CD14-positive monocyte (primary cell): ENCODE data around the gene HSD3B7. TPM values are rescaled to one million over a fixed set of nuclear protein-coding genes. Genes with fewer than 3 reads are reported as not detected.

Experiments
- DNase-seq, 3 donors: peaks; one replicate each; pipeline ENCODE4 v3.0.0-alpha.2; 2011 to 2022
- H2AFZ ChIP-seq: 2 replicates; pipeline ENCODE4 v1.6.0; 2012; ENCODE audit warnings: mild to moderate bottlenecking, low read depth, low read length, inconsistent platforms; ENCODE audit not compliant: insufficient read depth, poor library complexity, severe bottlenecking
- H3K27ac ChIP-seq, 2 donors: 1 replicate in 1 of 2; 2 replicates in 1 of 2; pipeline ENCODE4 v1.5.1; 2012 to 2013; ENCODE audit warnings: low read length in 2 of 2, control low read depth in 1 of 2, inconsistent platforms in 1 of 2, low read depth in 1 of 2, mild to moderate bottlenecking in 1 of 2
- H3K27me3 ChIP-seq, 2 donors: one replicate each; pipeline versions ENCODE4 v1.6.0 to v1.6.1; 2011 to 2013; ENCODE audit warnings: low read length in 2 of 2; ENCODE audit not compliant: control insufficient read depth in 2 of 2, insufficient read depth in 2 of 2
- H3K36me3 ChIP-seq, 2 donors: replicated peaks in 1 of 2; 1 replicate in 1 of 2; 2 replicates in 1 of 2; pipeline versions ENCODE4 v1.5.1 to v1.6.1; 2012 to 2013; ENCODE audit warnings: low read length in 2 of 2, control low read depth in 1 of 2, inconsistent platforms in 1 of 2, mild to moderate bottlenecking in 1 of 2; ENCODE audit not compliant: insufficient read depth in 2 of 2, control insufficient read depth in 1 of 2
- H3K4me1 ChIP-seq, 2 donors: 1 replicate in 1 of 2; 2 replicates in 1 of 2; pipeline versions ENCODE4 v1.5.1 to v1.6.1; 2012 to 2013; ENCODE audit warnings: low read length in 2 of 2, control low read depth in 1 of 2, inconsistent platforms in 1 of 2, mild to moderate bottlenecking in 1 of 2, moderate library complexity in 1 of 2; ENCODE audit not compliant: insufficient read depth in 2 of 2, control insufficient read depth in 1 of 2
- H3K4me2 ChIP-seq: replicated peaks from 2 replicates; pipeline ENCODE3; 2012; ENCODE audit warnings: low read length, moderate library complexity, mild to moderate bottlenecking; ENCODE audit not compliant: poor library complexity, severe bottlenecking; ENCODE audit errors: extremely low read depth
- H3K4me3 ChIP-seq, 3 experiments: fragments of 200-600 bp in 1 of 3; sonication (generic) in 1 of 3; replicated peaks in 1 of 3; 1 replicate in 2 of 3; 2 replicates in 1 of 3; pipeline ENCODE4 v1.5.1; 2011 to 2013; ENCODE audit warnings: low read length in 3 of 3, mild to moderate bottlenecking in 3 of 3, control low read depth in 2 of 3, low read depth in 2 of 3, inconsistent platforms in 1 of 3, moderate library complexity in 1 of 3
- H3K79me2 ChIP-seq: 2 replicates; pipeline ENCODE4 v1.6.0; 2012; ENCODE audit warnings: mild to moderate bottlenecking, control low read depth, inconsistent platforms, low read length, moderate library complexity; ENCODE audit not compliant: insufficient read depth
- H3K9ac ChIP-seq: 2 replicates; pipeline ENCODE4 v1.6.0; 2017; ENCODE audit warnings: low read length, mild to moderate bottlenecking; ENCODE audit not compliant: insufficient read depth, poor library complexity, severe bottlenecking
- H3K9me3 ChIP-seq, 2 donors: replicated peaks in 1 of 2; 1 replicate in 1 of 2; 2 replicates in 1 of 2; pipeline versions ENCODE4 v1.5.1 to v1.6.1; 2012 to 2013; ENCODE audit warnings: low read length in 2 of 2, control low read depth in 1 of 2; ENCODE audit not compliant: control insufficient read depth in 1 of 2, insufficient read depth in 1 of 2
- H4K20me1 ChIP-seq: 2 replicates; pipeline ENCODE4 v1.6.0; 2012; ENCODE audit warnings: mild to moderate bottlenecking, low read length, control low read depth, moderate library complexity; ENCODE audit not compliant: insufficient read depth
- H3K27ac Mint-ChIP-seq, 7 donors: one replicate each; pipeline ENCODE4 v1.8.0; 2020; ENCODE audit warnings: mild to moderate bottlenecking in 7 of 7, mixed read lengths in 7 of 7, moderate library complexity in 6 of 7, inconsistent platforms in 2 of 7
- H3K27me3 Mint-ChIP-seq, 3 donors: one replicate each; pipeline ENCODE4 v1.8.0; 2021 to 2022; ENCODE audit warnings: low read depth in 3 of 3, mild to moderate bottlenecking in 3 of 3, mixed read lengths in 3 of 3, moderate library complexity in 3 of 3, inconsistent platforms in 1 of 3
- H3K36me3 Mint-ChIP-seq, 2 donors: one replicate each; pipeline ENCODE4 v1.8.0; 2020; ENCODE audit warnings: mixed read lengths in 2 of 2, inconsistent platforms in 1 of 2, mild to moderate bottlenecking in 1 of 2
- H3K4me1 Mint-ChIP-seq: one replicate; pipeline ENCODE4 v1.8.0; 2020; ENCODE audit warnings: mild to moderate bottlenecking, mixed read lengths
- H3K4me3 Mint-ChIP-seq, 2 donors: one replicate each; pipeline ENCODE4 v1.8.0; 2020; ENCODE audit warnings: mild to moderate bottlenecking in 2 of 2, mixed read lengths in 2 of 2, moderate library complexity in 1 of 2
- H3K9me3 Mint-ChIP-seq, 7 donors: one replicate each; pipeline ENCODE4 v1.8.0; 2020 to 2022; ENCODE audit warnings: mixed read lengths in 7 of 7, mild to moderate bottlenecking in 6 of 7, moderate library complexity in 6 of 7, inconsistent platforms in 2 of 7
- whole genome bisulfite sequencing: methylation state at CpG from one replicate; pipeline ENCODE4 v1.1.5; 2013; ENCODE audit warnings: missing lambda C conversion rate; ENCODE audit not compliant: insufficient coverage; 5-methylcytosine and 5-hydroxymethylcytosine counted together
- intact Hi-C, 2 donors: fragments of 100-400 bp; cut with micrococcal nuclease; formaldehyde crosslinking; loops; one replicate each; pipeline versions ENCODE4 v1.15.0 to v1.15.1; 2023
- polyA plus RNA-seq, 3 donors: library from polyadenylated mRNA; depleted of rRNA in 1 of 3; unstranded in 2 of 3; stranded (reverse) in 1 of 3; fragments of 300-500 nt in 2 of 3; fragments of >200 nt in 1 of 3; fragmentation: Illumina TruSeq in 2 of 3; gene quantifications; 1 replicate in 2 of 3; 2 replicates in 1 of 3; pipeline ENCODE4 v1.2.3, GENCODE V29; 2012 to 2021
- TF ChIP-seq, protein P1 (sequence below): fragments of 200-600 bp; IDR thresholded peaks from one replicate; pipeline ENCODE4 v1.8.0; 2022; ENCODE audit warnings: antibody characterized with exemption, mild to moderate bottlenecking

The HSD3B7 gene
- polyA plus RNA-seq, 3 donors = 0.89 to 4.3 (median 2.7) TPM

DNA sequence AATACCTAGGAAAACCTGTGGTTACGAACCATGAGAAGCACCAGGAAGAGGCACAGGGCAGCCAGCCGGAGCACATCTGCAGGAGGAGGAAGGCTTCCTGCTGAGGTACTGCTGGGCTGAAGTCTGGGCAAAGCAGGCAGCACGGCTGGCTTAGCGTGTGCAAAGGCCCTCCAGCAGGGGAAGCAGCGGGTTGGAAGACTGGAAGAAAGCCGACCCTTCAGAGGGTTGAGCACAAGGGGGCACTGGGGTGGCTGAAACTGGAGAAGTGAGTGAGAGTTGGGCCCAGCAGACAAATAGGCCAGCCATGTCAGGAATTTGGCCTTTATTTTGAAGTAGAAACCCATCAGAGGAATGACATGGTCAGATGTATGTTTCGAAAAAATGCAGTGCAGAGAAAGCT, 12.1 kb upstream of the HSD3B7 start:
- intact Hi-C loops = no loop called here
- no peaks in the 10 kb centered on the region for H3K4me1 ChIP-seq
- Mint-ChIP-seq H3K27ac (peak overlapping the region in 1 of 7 donors; percentile 39), H3K4me3 (no peak overlapping the region), H3K4me1 (no peaks in the 10 kb centered on the region), H3K27me3 (peaks cover 0 to 3% (median 2%) of the 10 kb centered on the region in 3 donors), H3K36me3 (peaks cover 80 to 95% of the 10 kb centered on the region in 2 donors), H3K9me3 (peaks cover 0 to 2% (median 0%) of the 10 kb centered on the region in 7 donors)
- H3K9ac ChIP-seq = no peak overlapping the region
- 92% methylated on average over 7 of the region's 7 CpGs for WGBS
- H3K79me2 ChIP-seq = no peaks in the 10 kb centered on the region
- no peaks in the 10 kb centered on the region for H3K27me3 ChIP-seq
- no peaks in the 10 kb centered on the region for H3K9me3 ChIP-seq
- no peak for DNase-seq
- no peak overlapping the region for H3K4me3 ChIP-seq
- no peak overlapping the region for H3K27ac ChIP-seq
- H2AFZ ChIP-seq = no peak overlapping the region
- TF ChIP-seq, protein P1, sequence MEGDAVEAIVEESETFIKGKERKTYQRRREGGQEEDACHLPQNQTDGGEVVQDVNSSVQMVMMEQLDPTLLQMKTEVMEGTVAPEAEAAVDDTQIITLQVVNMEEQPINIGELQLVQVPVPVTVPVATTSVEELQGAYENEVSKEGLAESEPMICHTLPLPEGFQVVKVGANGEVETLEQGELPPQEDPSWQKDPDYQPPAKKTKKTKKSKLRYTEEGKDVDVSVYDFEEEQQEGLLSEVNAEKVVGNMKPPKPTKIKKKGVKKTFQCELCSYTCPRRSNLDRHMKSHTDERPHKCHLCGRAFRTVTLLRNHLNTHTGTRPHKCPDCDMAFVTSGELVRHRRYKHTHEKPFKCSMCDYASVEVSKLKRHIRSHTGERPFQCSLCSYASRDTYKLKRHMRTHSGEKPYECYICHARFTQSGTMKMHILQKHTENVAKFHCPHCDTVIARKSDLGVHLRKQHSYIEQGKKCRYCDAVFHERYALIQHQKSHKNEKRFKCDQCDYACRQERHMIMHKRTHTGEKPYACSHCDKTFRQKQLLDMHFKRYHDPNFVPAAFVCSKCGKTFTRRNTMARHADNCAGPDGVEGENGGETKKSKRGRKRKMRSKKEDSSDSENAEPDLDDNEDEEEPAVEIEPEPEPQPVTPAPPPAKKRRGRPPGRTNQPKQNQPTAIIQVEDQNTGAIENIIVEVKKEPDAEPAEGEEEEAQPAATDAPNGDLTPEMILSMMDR = no peak
- H4K20me1 ChIP-seq = no peaks in the 10 kb centered on the region
- peaks cover 74 to 85% of the 10 kb centered on the region in 2 donors for H3K36me3 ChIP-seq
- H3K4me2 ChIP-seq = no peak overlapping the region

DNA sequence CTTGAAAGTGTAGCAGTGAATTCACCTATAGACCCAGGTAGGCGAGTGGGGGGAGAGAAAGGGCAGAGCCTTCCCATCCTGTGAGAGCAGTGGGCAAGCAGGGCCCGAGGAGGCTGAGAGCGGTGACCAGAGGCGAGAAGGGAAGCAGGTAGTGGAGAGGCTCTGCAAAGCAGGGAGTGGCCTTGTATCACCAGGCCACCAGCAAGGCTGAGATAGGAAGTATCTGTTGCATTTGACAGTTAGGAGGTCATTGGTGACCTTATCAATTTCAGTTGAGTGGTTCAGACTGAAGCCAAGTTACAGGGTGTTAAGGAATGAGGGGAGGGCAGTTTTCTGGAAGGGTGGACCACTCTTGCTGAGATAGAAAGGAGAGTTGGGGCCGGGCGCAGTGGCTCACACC, 10.7 kb upstream of the HSD3B7 start:
- Histone ChIP-seq H4K20me1 (peaks cover 7% of the 10 kb centered on the region), H3K27ac (no peak overlapping the region), H2AFZ (no peak overlapping the region), H3K9ac (no peak overlapping the region), H3K27me3 (no peaks in the 10 kb centered on the region), H3K4me3 (no peak overlapping the region), H3K9me3 (no peaks in the 10 kb centered on the region), H3K36me3 (peaks cover 78 to 83% of the 10 kb centered on the region in 2 donors), H3K4me2 (no peak overlapping the region), H3K4me1 (no peaks in the 10 kb centered on the region), H3K79me2 (no peaks in the 10 kb centered on the region)
- intact Hi-C loops = no loop called here
- peaks cover 0 to 2% (median 0%) of the 10 kb centered on the region in 7 donors for H3K9me3 Mint-ChIP-seq
- no peaks in the 10 kb centered on the region for H3K4me1 Mint-ChIP-seq
- WGBS = 98% methylated on average over 4 of the region's 6 CpGs
- no peak overlapping the region for H3K4me3 Mint-ChIP-seq
- TF ChIP-seq, protein P1 = no peak
- peaks cover 80 to 98% of the 10 kb centered on the region in 2 donors for H3K36me3 Mint-ChIP-seq
- H3K27ac Mint-ChIP-seq = peak overlapping the region in 2 of 7 donors; percentile 7 to 15
- DNase-seq = no peak
- peaks cover 0 to 2% (median 0%) of the 10 kb centered on the region in 3 donors for H3K27me3 Mint-ChIP-seq
